Naive thymus-derived CD4-positive, alpha-beta T cell (primary cell): ENCODE data around the gene TAF1B. TPM values are rescaled to one million over a fixed set of nuclear protein-coding genes. Genes with fewer than 3 reads are reported as not detected.

Experiments used
- ATAC-seq: fragments of 150-1000 bp; cut with Tn5 transposase; 2 replicates; pipeline ENCODE4 v1.10.0; 2021; ENCODE audit warnings: mild to moderate bottlenecking, moderate library complexity
- CTCF ChIA-PET: fragments of 350-600 bp; sonication (Branson Sonifier 250); formaldehyde crosslinking; loops from one replicate; lab custom pipeline; 2021; ENCODE audit warnings: antibody characterized with exemption; lab: Charles Lee
- POLR2A ChIA-PET: fragments of 350-600 bp; sonication (Branson Sonifier 250); formaldehyde crosslinking; loops from one replicate; lab custom pipeline; 2021; ENCODE audit warnings: antibody characterized with exemption, inconsistent platforms; lab: Charles Lee
- DNase-seq, 9 donors: peaks; one replicate each; pipeline versions ENCODE4 v3.0.0 to v3.0.0-alpha.2; 2020 to 2022; ENCODE audit warnings: mixed read lengths in 1 of 9
- H3K27ac ChIP-seq: one replicate; pipeline ENCODE4 v1.7.0; 2013; ENCODE audit warnings: mild to moderate bottlenecking, low read depth, low read length, moderate library complexity
- H3K27me3 ChIP-seq, 2 donors: one replicate each; pipeline ENCODE4 v1.7.0; 2013; ENCODE audit warnings: low read length in 2 of 2, mild to moderate bottlenecking in 2 of 2, moderate library complexity in 2 of 2; ENCODE audit not compliant: control insufficient read depth in 2 of 2, insufficient read depth in 2 of 2
- H3K36me3 ChIP-seq, 3 experiments: 1 replicate in 2 of 3; 2 replicates in 1 of 3; pipeline ENCODE4 v1.7.0; 2013; ENCODE audit warnings: low read length in 3 of 3, mild to moderate bottlenecking in 3 of 3, moderate library complexity in 1 of 3; ENCODE audit not compliant: insufficient read depth in 3 of 3, control insufficient read depth in 2 of 3
- H3K4me1 ChIP-seq, 2 donors: one replicate each; pipeline ENCODE4 v1.7.0; 2013; ENCODE audit warnings: low read length in 2 of 2, mild to moderate bottlenecking in 2 of 2, moderate library complexity in 1 of 2; ENCODE audit not compliant: control insufficient read depth in 2 of 2, insufficient read depth in 2 of 2
- H3K4me3 ChIP-seq: 2 replicates; pipeline ENCODE4 v1.7.0; 2013; ENCODE audit warnings: mild to moderate bottlenecking, low read length
- H3K9me3 ChIP-seq, 3 experiments: 1 replicate in 2 of 3; 2 replicates in 1 of 3; pipeline ENCODE4 v1.7.0; 2013; ENCODE audit warnings: low read length in 3 of 3; ENCODE audit not compliant: control insufficient read depth in 2 of 3
- H3K27ac Mint-ChIP-seq, 9 donors: one replicate each; pipeline ENCODE4 v1.8.0; 2020 to 2022; ENCODE audit warnings: mixed read lengths in 9 of 9, mild to moderate bottlenecking in 8 of 9, moderate library complexity in 5 of 9, inconsistent platforms in 2 of 9
- H3K27me3 Mint-ChIP-seq, 5 donors: one replicate each; pipeline ENCODE4 v1.8.0; 2021 to 2022; ENCODE audit warnings: mixed read lengths in 5 of 5, mild to moderate bottlenecking in 1 of 5
- H3K36me3 Mint-ChIP-seq, 5 donors: one replicate each; pipeline ENCODE4 v1.8.0; 2020 to 2022; ENCODE audit warnings: mixed read lengths in 5 of 5, mild to moderate bottlenecking in 3 of 5, inconsistent platforms in 1 of 5
- H3K4me1 Mint-ChIP-seq, 7 donors: one replicate each; pipeline ENCODE4 v1.8.0; 2020 to 2022; ENCODE audit warnings: mixed read lengths in 7 of 7, mild to moderate bottlenecking in 3 of 7, inconsistent platforms in 1 of 7
- H3K4me3 Mint-ChIP-seq, 10 donors: one replicate each; pipeline ENCODE4 v1.8.0; 2020 to 2022; ENCODE audit warnings: mild to moderate bottlenecking in 10 of 10, mixed read lengths in 10 of 10, moderate library complexity in 6 of 10, inconsistent platforms in 2 of 10
- H3K9me3 Mint-ChIP-seq, 11 donors: one replicate each; pipeline ENCODE4 v1.8.0; 2020 to 2022; ENCODE audit warnings: mixed read lengths in 11 of 11, mild to moderate bottlenecking in 4 of 11, inconsistent platforms in 1 of 11, moderate library complexity in 1 of 11
- intact Hi-C, 2 donors: fragments of 100-400 bp; cut with micrococcal nuclease; formaldehyde crosslinking; loops; one replicate each; pipeline ENCODE4 v1.15.1; 2023
- polyA plus RNA-seq, 2 donors: library from polyadenylated mRNA; unstranded; fragments of 300-500 nt; fragmentation: Illumina TruSeq; gene quantifications; one replicate each; pipeline ENCODE4 v1.2.3, GENCODE V29; 2021
- total RNA-seq, 6 experiments: library from RNA in 5 of 6; stranded (reverse) in 5 of 6; gene quantifications; 1 replicate in 5 of 6; 2 replicates in 1 of 6; pipeline ENCODE4 v1.2.3 and lab custom pipeline; 2021 to 2026

Gene TAF1B
- total and polyA plus RNA-seq, 7 experiments from 2014 or later: 7.2 to 28.2 (median 16.0) TPM

DNA sequence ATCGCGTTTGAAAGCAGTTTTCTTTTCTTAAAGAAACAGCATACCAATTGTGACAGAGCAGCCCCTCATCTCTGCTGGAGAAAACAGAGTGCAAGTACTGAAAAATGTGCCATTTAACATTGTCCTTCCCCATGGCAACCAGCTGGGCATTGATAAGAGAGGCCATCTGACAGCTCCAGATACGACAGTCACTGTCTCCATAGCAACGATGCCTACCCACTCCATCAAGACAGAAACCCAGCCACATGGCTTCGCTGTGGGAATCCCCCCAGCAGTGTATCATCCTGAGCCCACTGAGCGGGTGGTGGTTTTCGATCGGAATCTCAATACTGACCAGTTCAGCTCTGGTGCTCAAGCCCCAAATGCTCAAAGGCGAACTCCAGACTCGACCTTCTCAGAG lies 117.7 kb downstream of the TAF1B start:
- H3K9me3 ChIP-seq: no peaks in the 10 kb centered on the region
- Mint-ChIP-seq H3K4me1 (peaks cover 3 to 14% (median 12%) of the 10 kb centered on the region in 7 donors), H3K36me3 (peaks cover 0 to 2% (median 0%) of the 10 kb centered on the region in 5 donors), H3K27ac (no peak overlapping the region), H3K4me3 (no peak overlapping the region), H3K27me3 (peaks cover 0 to 25% (median 5%) of the 10 kb centered on the region in 5 donors), H3K9me3 (no peaks in the 10 kb centered on the region)
- ATAC-seq (no peak), DNase-seq (no peak)
- peaks cover 0 to 5% of the 10 kb centered on the region in 2 donors for H3K4me1 ChIP-seq
- no peaks in the 10 kb centered on the region for H3K27me3 ChIP-seq
- H3K36me3 ChIP-seq: no peaks in the 10 kb centered on the region
- POLR2A ChIA-PET: no interaction called here
- no peak overlapping the region for H3K27ac ChIP-seq
- CTCF ChIA-PET: interaction anchor here (0.6 kb wide), 1 partner anchor 8 kb away, joined by 4 read pairs; no protein-coding TSS in a partner anchor
- intact Hi-C loops: no loop called here
- no peak overlapping the region for H3K4me3 ChIP-seq

DNA sequence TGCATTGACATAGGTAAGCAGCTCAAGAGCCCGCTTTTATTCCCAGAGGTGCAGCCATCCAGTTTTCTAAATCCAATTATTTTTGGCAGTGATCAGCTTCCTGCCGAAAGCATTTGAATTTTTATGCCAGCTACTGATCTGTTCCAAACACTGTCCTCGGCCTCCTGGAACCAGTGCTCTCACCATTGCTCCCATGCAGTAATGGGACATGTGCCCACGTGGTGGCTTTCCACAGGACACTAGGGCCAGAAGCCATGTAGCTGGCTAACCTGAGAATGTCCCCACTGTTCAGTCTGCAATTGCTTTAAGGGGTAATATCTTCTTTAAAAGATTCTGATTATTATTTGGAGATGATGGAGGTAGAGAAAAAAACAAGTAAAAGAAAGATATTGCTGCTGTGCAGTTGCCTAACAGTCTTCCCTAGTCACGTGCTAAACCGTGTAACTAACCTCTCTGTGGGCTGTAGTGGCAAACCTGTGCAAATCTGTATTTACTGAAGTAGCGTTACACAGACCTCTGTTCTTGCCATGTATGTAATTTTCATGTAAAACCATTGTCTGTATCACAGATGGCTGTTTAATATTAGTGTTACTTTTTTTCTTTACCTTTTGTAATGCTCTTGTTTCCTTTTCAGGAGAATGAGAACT lies 121.2 kb downstream of the TAF1B start:
- ATAC-seq (no peak), DNase-seq (no peak)
- Histone ChIP-seq H3K27me3 (no peaks in the 10 kb centered on the region), H3K9me3 (no peaks in the 10 kb centered on the region), H3K4me1 (peaks cover 0 to 5% of the 10 kb centered on the region in 2 donors), H3K4me3 (no peak overlapping the region), H3K36me3 (no peaks in the 10 kb centered on the region), H3K27ac (no peak overlapping the region)
- intact Hi-C loops: no loop called here
- POLR2A ChIA-PET: interaction anchor here (0.5 to 1.1 kb wide), 4 partner anchors 15 to 121 kb away, joined by 4 to 5 read pairs (median 4); partner anchors contain the start of gene TAF1B
- peak overlapping the region in 3 of 10 donors; percentile 45 to 67 (median 58) for H3K4me3 Mint-ChIP-seq
- H3K36me3 Mint-ChIP-seq: peaks cover 0 to 2% (median 0%) of the 10 kb centered on the region in 5 donors
- CTCF ChIA-PET: interaction anchor here (0.5 to 1.4 kb wide), 2 partner anchors 20 kb away, joined by 5 to 6 read pairs; no protein-coding TSS in a partner anchor
- H3K27me3 Mint-ChIP-seq: peaks cover 0 to 12% (median 0%) of the 10 kb centered on the region in 5 donors
- peaks cover 5 to 19% (median 14%) of the 10 kb centered on the region in 7 donors for H3K4me1 Mint-ChIP-seq
- H3K27ac Mint-ChIP-seq: peak overlapping the region in 3 of 9 donors; percentile 63 to 86 (median 68)
- peaks cover 0 to 2% (median 0%) of the 10 kb centered on the region in 11 donors for H3K9me3 Mint-ChIP-seq

DNA sequence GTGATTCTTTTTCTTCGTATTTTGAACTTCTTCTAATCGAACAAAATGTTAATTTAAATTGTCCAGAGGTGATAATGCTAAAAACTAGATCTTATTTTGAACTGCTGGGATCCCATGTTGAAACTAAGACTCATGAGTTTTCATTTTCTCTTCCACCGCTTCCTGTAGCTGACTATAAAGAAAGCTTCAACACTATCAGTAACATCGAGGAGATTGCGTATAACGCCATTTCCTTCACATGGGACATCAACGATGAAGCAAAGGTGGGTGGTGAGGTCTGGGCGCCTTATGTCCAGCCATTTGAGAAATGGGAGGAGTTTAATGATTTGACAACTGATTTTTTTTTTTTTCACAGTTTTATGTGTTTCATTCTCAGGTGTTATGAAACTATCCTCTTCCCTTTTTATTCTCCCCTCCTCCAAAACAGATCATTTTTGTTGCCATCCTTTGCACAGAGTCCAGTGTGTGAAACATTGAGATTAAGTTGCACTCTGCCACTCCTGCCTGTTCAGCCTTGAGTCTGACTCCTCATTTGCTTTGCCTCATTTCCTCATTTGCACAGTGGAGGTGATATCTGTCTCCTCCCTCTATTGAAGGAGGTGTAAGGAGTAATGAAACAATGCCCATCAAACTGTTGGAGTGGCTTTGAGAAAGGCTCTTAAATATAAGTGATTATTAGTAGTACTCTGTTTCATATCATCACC lies 122.0 kb downstream of the TAF1B start:
- ChIA-PET POLR2A (interaction anchor here (0.5 to 0.7 kb wide), 2 partner anchors 14 to 82 kb away, joined by 4 to 5 read pairs; no protein-coding TSS in a partner anchor), CTCF (interaction anchor here (0.5 kb wide), 1 partner anchor 19 kb away, joined by 5 read pairs; no protein-coding TSS in a partner anchor)
- Histone ChIP-seq H3K36me3 (no peaks in the 10 kb centered on the region), H3K27ac (no peak overlapping the region), H3K27me3 (no peaks in the 10 kb centered on the region), H3K4me1 (peaks cover 0 to 5% of the 10 kb centered on the region in 2 donors), H3K9me3 (no peaks in the 10 kb centered on the region), H3K4me3 (no peak overlapping the region)
- Mint-ChIP-seq H3K4me1 (peaks cover 5 to 19% (median 14%) of the 10 kb centered on the region in 7 donors), H3K27me3 (peaks cover 0 to 9% (median 0%) of the 10 kb centered on the region in 5 donors), H3K36me3 (peaks cover 0 to 2% (median 0%) of the 10 kb centered on the region in 5 donors), H3K9me3 (peaks cover 0 to 2% (median 0%) of the 10 kb centered on the region in 11 donors), H3K27ac (peak overlapping the region in 8 of 9 donors; percentile 9 to 86 (median 47)), H3K4me3 (peak overlapping the region; percentile 18 to 67 (median 50))
- ATAC-seq: peak; percentile 67
- peak in 4 of 9 donors; percentile 13 to 18 (median 15) for DNase-seq
- intact Hi-C loops: no loop called here

DNA sequence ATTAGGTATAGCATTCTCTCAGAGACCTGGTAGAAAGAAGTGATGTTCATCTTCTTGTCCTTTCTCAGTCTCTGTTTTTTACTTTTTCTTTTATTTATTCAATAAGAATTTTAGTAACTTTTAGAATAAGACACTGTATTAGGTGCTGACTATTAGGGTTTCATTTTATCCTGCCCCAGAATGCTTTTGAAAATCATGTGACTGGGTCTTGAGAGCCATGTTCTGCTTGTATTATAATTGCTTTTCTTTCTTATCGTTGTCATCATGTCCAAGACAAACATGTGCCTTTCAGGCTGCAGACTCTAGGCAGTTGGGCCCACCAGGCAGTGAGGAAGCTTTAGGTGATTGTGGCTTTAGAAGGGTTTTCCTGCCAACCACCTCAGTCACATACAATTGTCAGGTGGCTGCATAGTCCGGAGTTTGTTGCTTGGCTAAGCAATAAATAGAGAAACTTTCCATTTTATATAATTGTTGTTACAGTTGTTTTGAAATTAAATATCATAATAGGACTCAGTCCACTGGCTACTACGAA lies 123.3 kb downstream of the TAF1B start:
- Mint-ChIP-seq H3K27ac (no peak overlapping the region), H3K4me1 (peaks cover 5 to 19% (median 14%) of the 10 kb centered on the region in 7 donors), H3K4me3 (no peak overlapping the region), H3K27me3 (peaks cover 0 to 7% (median 0%) of the 10 kb centered on the region in 5 donors), H3K9me3 (peaks cover 0 to 2% (median 0%) of the 10 kb centered on the region in 11 donors), H3K36me3 (peaks cover 0 to 2% (median 0%) of the 10 kb centered on the region in 5 donors)
- ATAC-seq: no peak
- DNase-seq: no peak
- Histone ChIP-seq H3K9me3 (no peaks in the 10 kb centered on the region), H3K4me1 (peaks cover 0 to 5% of the 10 kb centered on the region in 2 donors), H3K27me3 (no peaks in the 10 kb centered on the region), H3K4me3 (no peak overlapping the region), H3K27ac (no peak overlapping the region), H3K36me3 (no peaks in the 10 kb centered on the region)
- POLR2A ChIA-PET: no interaction called here
- intact Hi-C loops: no loop called here
- CTCF ChIA-PET: interaction anchor here (0.6 kb wide), 1 partner anchor 723 kb away, joined by 3 read pairs; the partner anchor contains the start of gene NOL10

DNA sequence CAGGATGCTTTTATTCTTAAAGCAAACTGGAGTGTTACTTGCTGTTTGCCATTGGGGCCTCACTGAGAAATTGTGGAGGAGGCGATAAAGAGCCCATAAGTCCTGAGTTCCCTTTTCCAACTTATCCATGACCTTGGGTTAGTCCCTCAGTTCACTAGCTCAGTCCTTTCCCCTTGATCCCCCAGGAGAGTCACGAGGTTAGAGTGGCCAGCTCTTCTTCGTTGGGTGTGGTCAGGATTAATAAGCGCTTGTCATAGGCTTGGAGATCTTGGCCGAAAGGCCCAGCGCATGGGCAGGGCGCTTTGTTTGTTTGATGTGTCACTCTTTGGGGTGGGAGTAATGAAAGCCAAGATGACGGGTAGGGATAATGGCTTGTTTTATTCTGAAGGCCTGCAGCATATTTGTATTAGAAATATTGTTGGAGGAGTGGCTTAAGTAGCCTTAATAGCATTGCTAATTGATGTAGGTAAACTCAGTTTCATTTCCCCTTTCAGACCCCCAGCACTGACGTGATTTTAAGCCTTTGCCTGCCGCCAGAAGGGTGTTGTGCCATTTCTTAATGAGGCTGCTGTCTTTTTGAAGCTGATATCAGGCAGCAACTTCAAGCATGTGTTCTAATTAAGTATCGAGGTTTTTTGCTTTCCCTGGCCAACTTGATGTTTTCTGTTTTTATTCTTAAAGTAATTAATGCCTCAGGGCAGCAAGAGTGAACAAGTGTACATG lies 123.9 kb downstream of the TAF1B start:
- Histone ChIP-seq H3K36me3 (no peaks in the 10 kb centered on the region), H3K27me3 (no peaks in the 10 kb centered on the region), H3K27ac (no peak overlapping the region), H3K4me3 (no peak overlapping the region), H3K4me1 (peaks cover 0 to 5% of the 10 kb centered on the region in 2 donors), H3K9me3 (no peaks in the 10 kb centered on the region)
- Mint-ChIP-seq H3K9me3 (peaks cover 0 to 2% (median 0%) of the 10 kb centered on the region in 11 donors), H3K4me3 (no peak overlapping the region), H3K36me3 (peaks cover 0 to 2% (median 0%) of the 10 kb centered on the region in 5 donors), H3K4me1 (peaks cover 5 to 19% (median 14%) of the 10 kb centered on the region in 7 donors), H3K27ac (no peak overlapping the region), H3K27me3 (peaks cover 0 to 2% (median 0%) of the 10 kb centered on the region in 5 donors)
- ATAC-seq (no peak), DNase-seq (no peak)
- ChIA-PET POLR2A (interaction anchor here (0.6 kb wide), 1 partner anchor 20 kb away, joined by 3 read pairs; no protein-coding TSS in a partner anchor), CTCF (no interaction called here)
- intact Hi-C loops: no loop called here
